ENCODE data around the gene GPD1L.
"Not testable (repeated sequence)": the region's sequence is repeated elsewhere in the genome, so short reads cannot be mapped to it uniquely, and the experiment has no call there.

Gene GPD1L

DNA sequence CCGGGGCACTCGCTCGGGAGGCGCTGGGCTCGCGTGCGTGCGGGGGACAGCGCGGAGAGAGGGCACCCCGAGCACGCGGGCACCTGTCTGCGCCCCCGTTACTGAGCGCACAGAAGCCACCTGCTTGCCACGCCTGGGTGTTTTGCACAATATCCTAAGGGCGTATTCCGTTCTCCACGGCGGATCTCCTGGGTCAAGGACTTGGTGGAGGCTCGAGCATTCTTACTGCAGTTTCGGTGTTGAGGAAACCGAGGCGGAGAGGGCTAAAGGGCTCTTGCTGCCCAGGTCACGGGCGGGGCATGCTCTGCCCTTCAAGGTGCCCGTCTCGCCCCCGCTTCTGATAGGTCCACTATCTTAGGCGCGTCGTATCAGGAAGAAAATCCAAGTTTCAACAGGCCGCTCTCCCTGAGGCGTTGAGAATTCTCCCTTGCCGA lies 526 bp downstream of the GPD1L start:
- peak; percentile 14 for DNase-seq

DNA sequence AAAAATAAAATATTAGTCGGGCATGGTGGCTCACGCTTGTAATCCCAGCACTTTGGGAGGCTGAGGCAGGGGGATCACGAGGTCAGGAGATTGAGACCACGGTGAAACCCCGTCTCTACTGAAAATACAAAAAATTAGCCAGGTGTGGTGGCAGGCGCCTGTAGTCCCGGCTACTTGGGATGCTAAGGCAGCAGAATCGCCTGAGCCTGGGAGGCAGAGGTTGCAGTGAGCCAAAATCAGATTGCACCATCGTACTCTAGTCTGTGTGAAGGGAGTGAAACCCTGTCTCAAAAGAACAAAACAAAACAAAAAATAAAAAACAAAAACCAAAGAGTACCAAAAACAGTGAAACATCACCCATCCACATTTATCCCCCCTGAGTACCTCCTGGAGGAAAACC lies 1.8 kb downstream of the GPD1L start:
- DNase-seq: not testable (repeated sequence)

DNA sequence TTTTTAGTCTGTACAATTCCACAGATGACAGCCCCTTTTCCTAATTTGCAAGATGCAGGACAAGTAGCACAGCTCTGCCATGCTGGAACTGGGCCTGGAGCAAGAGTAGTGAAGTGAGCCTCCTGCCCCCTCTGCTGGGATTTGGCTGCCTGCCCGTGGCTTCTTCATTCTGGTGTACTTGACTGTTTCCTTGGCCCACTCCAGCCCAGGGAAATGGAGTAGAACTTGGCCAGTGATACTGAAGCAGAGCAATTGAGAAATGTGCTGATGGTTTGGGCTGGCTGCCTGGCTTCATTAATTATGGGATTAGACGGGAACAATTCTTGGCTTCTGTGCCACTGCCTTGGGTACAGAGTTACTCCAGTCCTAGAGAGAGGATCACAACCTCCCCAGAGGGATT lies 2.8 kb downstream of the GPD1L start:
- no peak for DNase-seq

DNA sequence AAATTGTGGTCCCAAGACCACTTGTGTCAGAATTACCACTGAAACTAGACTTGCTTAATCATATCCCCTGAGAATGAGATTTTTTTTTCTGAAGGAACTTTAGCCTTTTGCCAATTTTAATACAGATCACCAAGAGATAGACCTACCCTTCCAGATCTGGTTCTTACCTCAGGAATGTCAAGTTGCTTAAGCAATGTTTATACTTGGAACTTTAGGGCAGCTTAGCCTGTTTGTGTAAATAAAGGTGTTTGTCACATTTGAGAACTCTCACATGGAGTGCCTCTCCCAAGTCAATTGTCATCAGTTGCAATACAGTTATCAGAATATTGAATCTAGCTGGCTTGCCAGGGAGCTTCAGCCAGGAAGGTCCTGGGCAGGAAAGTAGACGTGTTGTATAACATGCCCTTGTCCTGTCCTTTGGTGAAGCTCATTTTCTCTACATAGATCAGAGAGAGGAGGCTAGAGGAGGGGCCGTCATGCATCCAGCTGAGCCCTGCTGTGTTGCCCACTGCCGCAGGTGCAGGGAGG lies 3.9 kb downstream of the GPD1L start:
- DNase-seq: no peak

DNA sequence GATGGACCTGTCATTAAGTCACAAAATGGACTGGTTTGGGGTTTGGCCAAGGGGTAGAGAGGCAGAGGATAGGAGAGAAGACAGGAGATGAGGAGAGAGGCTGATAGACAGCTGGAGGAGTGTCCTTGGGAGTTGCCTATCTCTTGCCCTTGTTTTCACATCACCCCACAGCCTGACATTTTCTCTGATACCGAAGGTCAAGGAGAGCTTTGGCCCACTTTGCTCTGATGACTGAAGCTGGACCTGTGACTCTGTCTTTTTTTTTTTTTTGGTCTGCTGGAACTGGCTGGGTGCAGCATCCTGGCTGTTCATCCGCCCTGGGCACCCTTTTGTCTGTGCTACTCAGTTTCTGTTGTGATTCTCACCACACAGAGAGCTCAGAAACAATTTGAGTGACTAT lies 5.1 kb downstream of the GPD1L start:
- no peak for DNase-seq

GRCh38 chr3:32113566-32113965 lies 7.1 kb downstream of the GPD1L start:
- DNase-seq: peak; percentile 35

DNA sequence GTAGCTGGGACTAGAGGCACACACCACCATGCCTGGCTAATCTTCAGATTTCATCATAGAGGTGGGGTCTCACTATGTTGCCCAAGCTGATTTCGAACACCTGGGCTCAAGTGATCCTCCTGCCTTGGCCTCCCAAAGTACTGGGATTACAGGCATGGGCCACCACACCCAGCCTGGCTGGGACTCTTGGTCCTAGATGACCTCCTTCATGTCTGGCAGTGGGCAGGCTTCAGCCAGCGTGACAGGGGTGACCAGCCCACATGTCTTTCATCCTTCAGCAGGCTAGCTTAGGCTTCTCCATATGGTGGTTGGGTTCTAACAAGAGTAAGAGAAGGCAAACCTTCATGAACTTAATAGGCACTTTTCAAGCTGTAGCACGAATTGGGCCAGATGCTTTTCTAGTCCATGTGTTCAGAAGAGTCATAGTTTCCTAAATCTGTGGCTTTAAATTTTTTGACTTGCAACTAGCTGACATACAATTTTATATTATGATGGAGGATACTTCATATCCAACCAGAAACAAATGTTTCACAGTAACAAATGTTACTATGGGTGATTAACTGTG lies 7.6 kb downstream of the GPD1L start:
- DNase-seq: no peak

- peak; percentile 87 for DNase-seq
These were observed 8.3 kb downstream of the GPD1L start for GRCh38 chr3:32114546-32115386.

DNA sequence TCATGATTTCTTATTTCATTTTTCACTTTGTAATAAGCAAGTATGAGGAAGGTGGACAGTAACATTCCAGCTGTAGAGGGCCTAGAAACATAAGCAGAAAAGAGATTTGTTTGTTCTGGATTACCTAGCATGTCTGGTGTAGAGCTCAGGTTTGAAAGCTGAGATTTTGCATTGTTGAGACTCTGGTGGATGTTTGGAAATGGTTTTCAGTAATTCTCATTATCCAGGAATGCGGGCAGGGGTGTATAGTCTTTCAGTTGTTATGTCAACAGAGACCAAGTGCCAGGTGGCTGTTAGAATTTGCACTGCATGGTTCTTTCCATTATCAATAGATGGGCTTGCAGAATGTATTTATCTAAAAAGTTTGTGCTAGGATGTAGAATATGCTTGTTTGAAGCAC lies 10.9 kb downstream of the GPD1L start:
- DNase-seq: no peak

DNA sequence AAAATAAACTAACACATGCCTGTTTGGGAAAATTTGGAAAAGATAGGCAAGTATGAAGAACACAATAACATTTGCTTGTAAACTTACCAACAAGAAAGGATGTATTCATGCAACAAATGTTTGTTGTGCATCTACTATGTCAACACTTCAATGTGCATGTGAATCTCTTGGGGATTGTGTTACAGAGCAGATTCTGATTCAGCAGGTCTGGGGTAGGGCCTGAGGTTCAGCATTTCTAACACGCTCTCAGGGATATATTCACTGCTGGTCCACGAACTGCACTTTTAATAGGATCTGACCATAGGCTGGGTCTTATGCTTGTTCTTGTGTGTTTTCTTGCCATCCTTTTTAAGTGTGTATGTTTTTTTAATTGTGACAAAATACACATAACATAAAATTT lies 11.8 kb downstream of the GPD1L start:
- DNase-seq: no peak

DNA sequence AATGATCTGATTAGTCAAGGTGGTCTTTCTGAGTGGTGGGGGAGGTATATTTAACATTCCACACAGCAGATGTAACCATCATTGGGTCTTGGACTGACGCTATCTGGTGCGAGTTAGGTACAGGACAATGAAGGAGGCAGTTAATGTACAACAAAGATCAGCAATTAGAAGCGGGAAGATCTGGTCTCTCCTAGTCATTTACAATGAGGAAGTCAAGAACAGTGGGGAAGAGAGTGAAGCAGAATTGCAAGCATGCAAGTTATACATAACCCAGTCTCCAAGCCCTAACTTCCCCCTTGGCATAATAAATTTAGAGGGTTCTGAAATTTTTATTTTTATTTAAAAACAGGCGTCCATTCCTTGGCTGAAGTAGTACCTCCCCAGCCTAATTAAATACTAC lies 14.1 kb downstream of the GPD1L start:
- no peak for DNase-seq

DNA sequence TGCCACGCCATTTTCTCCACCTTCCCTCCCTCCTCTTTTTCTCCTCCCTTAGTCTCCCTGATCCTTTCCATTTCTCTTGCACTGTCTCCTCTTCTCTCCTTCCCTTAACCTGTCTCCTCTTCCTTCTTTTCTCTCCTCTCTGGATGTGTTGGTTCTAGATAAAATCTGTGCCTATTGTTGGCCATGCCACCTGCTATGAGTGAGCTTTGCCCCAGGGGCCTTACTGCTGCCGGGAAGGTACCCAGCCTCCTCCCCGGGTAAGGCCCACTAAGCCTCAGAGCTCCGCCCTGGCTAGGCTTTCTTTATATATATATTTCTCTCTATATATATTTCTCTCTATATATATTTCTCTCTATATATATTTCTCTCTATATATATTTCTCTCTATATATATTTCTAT lies 14.7 kb downstream of the GPD1L start:
- DNase-seq: no peak

DNA sequence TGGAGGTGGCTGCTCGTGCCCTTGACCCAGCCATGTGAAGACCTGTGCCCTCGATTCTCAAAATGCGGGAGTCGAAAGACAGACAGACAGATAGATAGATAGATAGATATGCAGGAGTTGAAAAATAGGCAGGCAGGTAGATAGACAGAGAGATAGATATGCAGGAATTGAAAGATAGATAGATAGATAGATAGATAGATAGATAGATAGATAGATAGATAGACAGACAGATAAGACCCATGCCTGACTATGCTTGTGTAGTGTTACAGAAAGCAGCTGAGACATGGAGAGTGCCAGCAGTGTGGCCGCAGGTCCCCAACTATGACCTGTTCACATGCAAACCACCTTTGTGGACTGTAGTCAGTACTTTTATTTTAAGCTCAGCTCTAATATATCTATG lies 17.2 kb downstream of the GPD1L start:
- no peak for DNase-seq

DNA sequence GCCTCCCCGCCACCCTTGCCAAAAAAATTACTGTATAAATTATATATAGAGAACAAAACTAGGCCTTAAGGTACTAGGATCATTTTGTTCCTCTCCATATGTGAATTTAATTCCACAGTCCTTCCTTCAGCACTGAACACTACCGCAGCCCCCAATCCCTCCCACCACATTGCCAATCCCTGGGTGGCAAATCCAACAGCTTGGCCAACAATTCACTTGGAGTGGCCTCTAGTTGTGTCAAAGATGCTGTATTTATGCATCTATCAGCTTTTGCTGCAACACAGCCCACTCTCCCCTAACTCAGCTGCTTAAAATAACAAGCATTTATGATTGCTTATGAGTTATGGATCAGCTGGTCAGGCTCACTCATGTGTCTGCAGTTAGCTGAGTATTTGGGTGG lies 18.6 kb downstream of the GPD1L start:
- DNase-seq: no peak

DNA sequence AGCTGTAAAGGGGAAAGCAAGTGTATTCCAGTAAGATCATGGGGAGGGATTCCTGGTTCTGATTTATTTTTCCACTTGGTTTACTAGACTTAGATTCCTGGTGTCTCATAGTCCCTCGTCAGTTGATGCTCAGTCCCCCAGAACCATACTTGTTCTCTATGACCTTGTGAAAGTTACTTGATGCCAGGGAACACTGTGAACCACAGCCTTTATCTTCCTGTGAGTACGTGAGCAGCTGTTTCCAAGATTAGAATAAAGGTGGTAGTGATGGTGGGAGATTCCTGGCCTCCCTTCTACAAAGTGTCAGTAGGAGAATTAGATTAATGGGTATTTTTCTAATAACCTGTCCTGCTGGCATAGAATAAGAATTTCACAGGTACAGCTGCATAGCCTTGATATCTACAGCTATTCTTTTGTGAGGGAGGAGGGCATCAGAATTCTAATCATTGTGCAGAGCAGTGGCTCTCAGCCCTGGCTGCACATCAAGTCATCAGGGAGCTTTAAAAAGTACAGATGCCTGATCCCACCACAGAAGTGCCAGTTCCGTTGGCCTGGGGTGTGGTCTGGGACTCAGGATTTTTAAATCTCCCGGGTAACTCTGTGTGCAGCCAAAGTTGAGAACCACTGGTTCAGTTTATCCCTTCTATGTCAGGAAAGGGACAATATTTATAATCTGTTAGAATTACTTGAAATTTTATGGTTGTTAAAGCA lies 20.0 kb downstream of the GPD1L start:
- no peak for DNase-seq

GRCh38 chr3:32127219-32127826 lies 20.9 kb downstream of the GPD1L start:
- no peak for DNase-seq

DNA sequence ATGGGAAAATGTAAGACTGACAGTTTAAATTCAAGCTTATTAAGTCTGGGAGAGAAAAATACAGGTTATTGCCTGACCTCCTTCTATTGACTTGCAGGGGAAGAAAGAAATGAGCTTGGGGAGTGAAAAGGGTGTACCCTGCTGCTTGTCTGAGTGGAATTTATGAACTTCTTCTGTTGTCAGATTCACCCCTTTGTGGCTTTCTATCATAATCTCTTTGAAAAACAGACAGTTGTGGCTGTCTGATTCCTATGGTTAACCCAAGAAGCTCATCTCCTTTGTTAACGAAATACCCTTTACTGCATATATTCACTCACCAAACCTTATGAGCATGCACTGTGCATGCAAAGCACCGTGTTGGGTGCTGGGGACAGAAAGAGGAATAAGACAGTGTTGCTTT lies 22.5 kb downstream of the GPD1L start:
- no peak for DNase-seq

- no peak for DNase-seq
These were observed 23.4 kb downstream of the GPD1L start for GRCh38 chr3:32129832-32130231.

GRCh38 chr3:32132121-32132520 lies 25.7 kb downstream of the GPD1L start:
- no peak for DNase-seq

DNA sequence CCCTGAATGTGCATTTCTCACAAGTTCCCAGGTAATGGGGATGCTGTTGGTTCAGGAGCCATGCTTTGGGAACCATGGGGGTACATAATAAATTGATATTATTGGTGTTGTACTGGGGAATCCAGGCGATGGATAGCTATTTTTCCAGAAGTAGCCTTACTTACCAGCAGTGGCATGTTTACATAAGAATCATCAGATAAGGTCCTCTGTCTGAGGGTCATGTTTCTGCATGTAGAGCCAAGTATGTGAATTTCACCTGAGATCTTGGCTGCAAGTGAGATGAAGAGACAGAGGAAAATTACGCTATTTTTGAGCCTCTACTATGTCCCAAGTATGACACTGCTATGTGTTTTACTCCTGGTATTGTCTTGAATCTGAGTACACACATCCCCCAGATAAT lies 26.3 kb downstream of the GPD1L start:
- no peak for DNase-seq

DNA sequence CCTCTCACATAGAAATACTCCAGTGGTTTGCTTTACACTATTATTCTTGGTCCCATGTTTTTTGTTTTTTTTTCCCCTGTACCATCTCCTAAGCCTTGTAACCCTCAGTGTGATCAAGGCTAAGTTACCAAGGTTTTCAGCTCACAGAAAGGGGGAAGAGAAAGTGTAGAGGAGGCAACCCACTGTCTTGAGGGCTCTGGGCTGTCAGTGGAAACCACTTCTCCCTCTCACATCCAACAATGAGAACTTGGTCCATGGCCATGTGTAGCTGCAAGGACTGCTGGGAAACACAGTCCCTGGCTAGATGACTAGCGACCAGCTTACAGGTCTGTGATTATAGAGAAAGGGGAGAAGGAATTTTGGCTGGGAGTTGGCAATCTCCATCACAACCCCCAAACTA lies 30.3 kb downstream of the GPD1L start:
- DNase-seq: no peak

- DNase-seq: no peak
These were observed 31.4 kb downstream of the GPD1L start for GRCh38 chr3:32137870-32138269.

DNA sequence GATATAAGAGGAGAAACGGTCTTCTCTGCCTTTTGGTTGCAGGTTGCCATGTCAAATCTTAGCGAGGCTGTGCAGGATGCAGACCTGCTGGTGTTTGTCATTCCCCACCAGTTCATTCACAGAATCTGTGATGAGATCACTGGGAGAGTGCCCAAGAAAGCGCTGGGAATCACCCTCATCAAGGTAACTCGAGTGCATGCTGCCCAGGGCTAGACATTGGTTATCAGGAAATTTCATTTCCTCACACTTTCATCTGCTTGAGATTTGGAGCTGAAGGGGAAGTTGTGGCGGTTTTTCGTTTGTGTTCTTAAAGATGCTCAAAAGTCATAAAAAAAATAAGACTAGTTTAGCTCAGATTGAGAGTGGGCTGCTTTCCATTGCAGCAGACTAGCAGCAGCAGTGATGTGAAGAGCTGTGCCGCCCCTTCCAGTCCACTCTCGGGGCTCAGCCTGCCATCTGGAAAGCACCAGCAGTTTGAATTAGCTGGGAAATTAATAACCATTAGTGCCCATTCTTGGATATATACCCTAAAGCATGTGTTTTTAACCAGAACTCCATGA lies 32.2 kb downstream of the GPD1L start:
- peak; percentile 6 for DNase-seq

All from activated CD4-positive, alpha-beta T cell treated with anti-CD3 and anti-CD28 coated beads, Interleukin-10, Interleukin-2, amounts not matched to agents 100 ng/mL and 50 ng/mL, durations not matched to agents 16 hours and 8 hours (primary cell).